GM21390 (cell line): ENCODE data around the gene KRTAP5-8.
"Not testable (repeated sequence)": the region's sequence is repeated elsewhere in the genome, so short reads cannot be mapped to it uniquely, and the experiment has no call there.

Experiments used
- ATAC-seq: cut with Tn5 transposase; IDR thresholded peaks from one replicate; pipeline ENCODE4 v1.9.1; 2021; ENCODE audit not compliant: unreplicated experiment

The KRTAP5-8 gene

GRCh38 chr11:71542879-71543777 lies 5.3 kb downstream of the KRTAP5-8 start:
- no peak for ATAC-seq

GRCh38 chr11:71543866-71544265 lies 6.0 kb downstream of the KRTAP5-8 start:
- ATAC-seq, result no peak

GRCh38 chr11:71544525-71545214 lies 6.8 kb downstream of the KRTAP5-8 start:
- no peak for ATAC-seq

- ATAC-seq, result no peak
These were observed 7.7 kb downstream of the KRTAP5-8 start for GRCh38 chr11:71545405-71545966.

GRCh38 chr11:71548120-71548519 lies 10.3 kb downstream of the KRTAP5-8 start, which contains the start of gene KRTAP5-9:
Gene KRTAP5-9, plus strand, starts transcription at chr11:71548420. Its CDS starts 238 bp downstream, at chr11:71548658.
- ATAC-seq, result no peak

GRCh38 chr11:71548716-71549151 lies 10.9 kb downstream of the KRTAP5-8 start:
- no peak for ATAC-seq

GRCh38 chr11:71551711-71552110 lies 13.9 kb downstream of the KRTAP5-8 start:
- ATAC-seq, result no peak

- ATAC-seq, result no peak
These were observed 17.2 kb downstream of the KRTAP5-8 start for GRCh38 chr11:71554996-71555395.

- ATAC-seq, result no peak
These were observed 17.7 kb downstream of the KRTAP5-8 start for GRCh38 chr11:71555508-71555907.

- no peak for ATAC-seq
These were observed 18.2 kb downstream of the KRTAP5-8 start for GRCh38 chr11:71556018-71556417.

- no peak for ATAC-seq
These were observed 19.4 kb downstream of the KRTAP5-8 start for GRCh38 chr11:71557257-71557656.

GRCh38 chr11:71558996-71559395 lies 21.2 kb downstream of the KRTAP5-8 start:
- no peak for ATAC-seq

GRCh38 chr11:71562120-71562519 lies 24.3 kb downstream of the KRTAP5-8 start:
- ATAC-seq, result no peak

GRCh38 chr11:71563406-71563805 lies 25.6 kb downstream of the KRTAP5-8 start:
- ATAC-seq, result no peak

- no peak for ATAC-seq
These were observed 26.6 kb downstream of the KRTAP5-8 start for GRCh38 chr11:71564430-71564829.

- ATAC-seq, result no peak
These were observed 27.4 kb downstream of the KRTAP5-8 start, which contains the start of gene KRTAP5-10 for GRCh38 chr11:71565263-71565662. Gene KRTAP5-10, plus strand, starts transcription at chr11:71565563. Its CDS starts 25 bp downstream, at chr11:71565588.

GRCh38 chr11:71566081-71566620 lies 28.3 kb downstream of the KRTAP5-8 start:
- no peak for ATAC-seq

GRCh38 chr11:71566626-71567599 lies 29.1 kb downstream of the KRTAP5-8 start:
- not testable (repeated sequence) for ATAC-seq

- not testable (repeated sequence) for ATAC-seq
These were observed 29.8 kb downstream of the KRTAP5-8 start for GRCh38 chr11:71567633-71568032.
